ENCODE data around the gene THOP1. TPM values are rescaled to one million over a fixed set of nuclear protein-coding genes. Genes with fewer than 3 reads are reported as not detected.

The THOP1 gene
- total and polyA plus RNA-seq, 11 donors: 36.8 to 114 (median 44.3) TPM

DNA sequence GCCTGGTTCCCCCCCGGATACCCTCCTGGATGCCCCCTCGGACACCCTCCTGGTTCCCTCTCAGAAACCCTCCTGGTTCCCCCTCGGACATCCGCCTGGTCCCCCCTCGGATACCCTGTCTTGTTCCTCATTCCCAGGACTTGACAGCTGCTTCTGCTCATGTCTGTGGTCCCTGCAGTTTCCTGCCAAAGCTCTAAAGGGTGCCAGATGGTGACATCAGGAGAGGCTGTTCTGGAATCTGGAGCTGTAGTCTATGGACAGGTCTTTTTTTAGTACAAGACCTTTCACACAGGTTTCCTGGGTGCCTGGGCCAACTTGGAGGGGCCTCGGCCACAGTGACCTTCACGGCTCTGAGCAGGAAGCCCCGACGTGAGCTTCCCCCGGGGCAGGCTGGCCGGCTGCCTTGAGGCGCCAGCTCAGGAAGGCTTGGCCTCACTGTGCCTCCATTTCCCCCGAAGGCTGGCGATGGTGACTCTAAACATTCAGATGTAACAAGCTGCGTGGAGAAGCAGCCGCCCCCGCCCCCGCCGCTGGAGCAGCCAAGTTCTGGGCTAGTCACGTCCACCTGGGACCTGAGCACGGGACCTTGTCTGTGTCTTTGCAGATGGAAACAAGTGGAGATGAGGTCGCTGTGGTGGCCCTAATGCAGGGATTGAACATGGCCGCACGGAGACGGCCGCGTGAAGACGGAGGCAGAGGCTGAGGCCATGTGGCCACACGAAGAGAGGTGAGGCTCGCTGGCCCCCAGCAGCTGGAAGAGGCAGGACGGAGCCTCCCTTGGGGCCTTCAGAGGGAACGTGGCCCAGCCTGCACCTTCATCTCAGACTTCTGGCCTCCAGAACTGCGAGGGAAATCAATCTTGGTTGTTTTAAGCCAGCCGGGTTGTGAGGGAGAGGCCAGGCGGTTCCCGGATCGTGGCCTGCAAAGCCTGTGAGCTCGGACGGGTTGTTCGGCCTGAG, 15.0 kb upstream of the THOP1 start:
- ATAC-seq (peak; percentile 79 to 88 (median 82)), DNase-seq (peak in 4 of 5 donors; percentile 78 to 90 (median 81))
- H3K4me3 ChIP-seq: peak overlapping the region in 2 of 12 donors; percentile 13 to 15
- peaks cover 0 to 36% (median 34%) of the 10 kb centered on the region in 9 donors for H3K36me3 ChIP-seq
- intact Hi-C loops (cut with DNase I): no loop called here
- WGBS, 4 donors: 43 to 66% (median 49%) methylated on average over 27 to 40 of the region's 40 CpGs
- no peaks in the 10 kb centered on the region for H3K9me3 ChIP-seq
- H3K4me1 ChIP-seq: peaks cover 12 to 57% (median 49%) of the 10 kb centered on the region in 12 donors
- H3K27me3 ChIP-seq: no peaks in the 10 kb centered on the region
- TF ChIP-seq, protein P1, sequence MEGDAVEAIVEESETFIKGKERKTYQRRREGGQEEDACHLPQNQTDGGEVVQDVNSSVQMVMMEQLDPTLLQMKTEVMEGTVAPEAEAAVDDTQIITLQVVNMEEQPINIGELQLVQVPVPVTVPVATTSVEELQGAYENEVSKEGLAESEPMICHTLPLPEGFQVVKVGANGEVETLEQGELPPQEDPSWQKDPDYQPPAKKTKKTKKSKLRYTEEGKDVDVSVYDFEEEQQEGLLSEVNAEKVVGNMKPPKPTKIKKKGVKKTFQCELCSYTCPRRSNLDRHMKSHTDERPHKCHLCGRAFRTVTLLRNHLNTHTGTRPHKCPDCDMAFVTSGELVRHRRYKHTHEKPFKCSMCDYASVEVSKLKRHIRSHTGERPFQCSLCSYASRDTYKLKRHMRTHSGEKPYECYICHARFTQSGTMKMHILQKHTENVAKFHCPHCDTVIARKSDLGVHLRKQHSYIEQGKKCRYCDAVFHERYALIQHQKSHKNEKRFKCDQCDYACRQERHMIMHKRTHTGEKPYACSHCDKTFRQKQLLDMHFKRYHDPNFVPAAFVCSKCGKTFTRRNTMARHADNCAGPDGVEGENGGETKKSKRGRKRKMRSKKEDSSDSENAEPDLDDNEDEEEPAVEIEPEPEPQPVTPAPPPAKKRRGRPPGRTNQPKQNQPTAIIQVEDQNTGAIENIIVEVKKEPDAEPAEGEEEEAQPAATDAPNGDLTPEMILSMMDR (IDR thresholded peaks at IDR 0.05): no peak
- no peak for TF ChIP-seq POLR2A (IDR thresholded peaks at IDR 0.05)
- peak overlapping the region; percentile 45 to 94 (median 86) for H3K27ac ChIP-seq

DNA sequence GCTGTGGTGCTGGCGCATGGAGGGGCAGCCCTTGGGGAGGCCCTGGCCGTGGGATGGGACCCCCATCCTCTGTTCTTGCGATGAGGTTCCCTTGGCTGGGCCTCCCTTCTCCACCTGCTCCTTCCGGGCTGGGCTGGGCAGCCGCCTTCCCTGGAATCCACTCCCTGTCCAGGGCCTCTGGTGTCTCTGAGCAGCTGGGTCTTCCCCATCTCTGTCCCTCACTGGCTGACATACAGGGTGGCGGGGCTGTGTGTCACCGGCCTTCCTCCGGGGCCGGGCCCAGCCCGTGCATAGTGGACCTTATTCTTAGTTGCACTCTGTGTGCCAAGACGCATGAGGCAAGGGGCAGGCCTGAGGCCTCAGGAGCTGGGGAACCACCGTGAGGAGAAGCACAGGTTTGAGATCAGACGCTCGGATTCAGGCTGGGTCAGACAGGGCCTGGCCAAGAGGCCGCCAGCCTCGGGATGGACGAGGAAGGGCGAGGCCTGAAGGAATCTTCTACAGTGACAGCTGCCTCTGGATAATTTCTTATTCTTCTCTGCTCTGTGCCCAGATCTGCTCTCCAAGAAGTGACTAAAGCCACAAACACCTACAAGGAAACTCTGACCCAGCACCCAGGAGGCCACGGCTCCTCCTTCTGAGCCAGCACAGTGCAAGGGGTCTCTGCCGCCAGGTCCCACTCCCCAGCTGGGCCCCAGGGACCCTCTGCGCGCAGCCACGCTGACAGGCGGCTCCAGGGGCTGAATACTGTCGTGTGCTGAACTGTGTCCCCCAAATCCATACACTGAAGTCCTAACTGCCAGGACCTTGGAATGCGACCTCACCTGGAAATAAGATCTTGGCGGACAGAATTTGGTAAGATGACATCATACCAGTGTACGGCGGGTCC, 13.3 kb upstream of the THOP1 start:
- no peak for TF ChIP-seq POLR2A (IDR thresholded peaks at IDR 0.05)
- TF ChIP-seq, protein P1 (IDR thresholded peaks at IDR 0.05): no peak
- peaks cover 0 to 19% (median 17%) of the 10 kb centered on the region in 9 donors for H3K36me3 ChIP-seq
- peak in 1 of 5 donors; percentile 70 for DNase-seq
- ATAC-seq: peak in 3 of 4 donors; percentile 14 to 49 (median 40)
- peak overlapping the region; percentile 24 to 94 (median 86) for H3K27ac ChIP-seq
- WGBS, 4 donors: 61 to 71% (median 66%) methylated on average over 21 to 29 of the region's 29 CpGs
- peaks cover 12 to 70% (median 61%) of the 10 kb centered on the region in 12 donors for H3K4me1 ChIP-seq
- no peaks in the 10 kb centered on the region for H3K27me3 ChIP-seq
- H3K9me3 ChIP-seq: no peaks in the 10 kb centered on the region
- no peak overlapping the region for H3K4me3 ChIP-seq
- intact Hi-C loops (cut with DNase I): no loop called here

DNA sequence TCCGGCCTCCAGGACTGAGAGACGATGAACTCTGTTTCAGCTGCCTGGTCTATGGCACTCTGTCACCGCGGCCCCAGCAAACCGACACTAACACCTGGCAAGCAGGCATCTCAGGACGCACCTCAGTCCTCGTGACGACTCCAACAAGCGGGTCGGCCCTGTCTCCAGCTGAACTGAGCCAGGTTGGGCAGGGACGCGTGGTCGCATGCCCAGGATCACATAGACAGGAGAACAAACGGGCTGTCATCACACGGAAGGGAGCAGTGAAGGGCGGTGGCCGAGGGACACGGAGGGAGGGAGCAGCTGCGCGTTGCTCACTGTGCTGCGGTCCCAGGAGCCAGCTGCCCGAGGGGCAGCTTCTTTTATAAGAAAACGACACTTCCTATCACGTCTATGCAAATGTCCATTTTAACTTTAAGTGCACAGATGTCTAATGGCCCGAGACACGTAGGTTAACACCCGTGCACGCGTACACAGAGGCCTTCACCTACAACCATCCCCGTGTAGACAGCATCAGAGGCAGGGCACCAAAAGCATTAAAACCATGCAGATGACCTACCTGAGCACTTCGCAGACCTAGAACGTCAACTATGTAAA, 11.1 kb upstream of the THOP1 start:
- 54 to 78% (median 62%) methylated on average over 25 to 32 of the region's 32 CpGs for WGBS, 4 donors
- DNase-seq (peak in 3 of 5 donors; percentile 49 to 80 (median 72)), ATAC-seq (peak in 3 of 4 donors; percentile 28 to 45 (median 38))
- Histone ChIP-seq H3K27ac (peak overlapping the region; percentile 25 to 94 (median 90)), H3K36me3 (peaks cover 0 to 10% (median 0%) of the 10 kb centered on the region in 9 donors), H3K4me1 (peaks cover 12 to 82% (median 62%) of the 10 kb centered on the region in 12 donors), H3K27me3 (no peaks in the 10 kb centered on the region), H3K9me3 (no peaks in the 10 kb centered on the region), H3K4me3 (no peak overlapping the region)
- intact Hi-C loops (cut with DNase I): no loop called here
- TF ChIP-seq, protein P1 (IDR thresholded peaks at IDR 0.05): no peak
- TF ChIP-seq POLR2A (IDR thresholded peaks at IDR 0.05): no peak

Data from heart left ventricle (tissue), 16 donors.